Measurements from ENCODE around the gene CYB561.

Gene CYB561

GRCh38 chr17:63488851-63489250, 42.7 kb upstream of the CYB561 start:
- Mint-ChIP-seq H3K27ac (no peak overlapping the region), H3K4me1 (no peaks in the 10 kb centered on the region), H3K36me3 (ENCODE audit: low read depth) (no peaks in the 10 kb centered on the region), H3K27me3 (ENCODE audit: low read depth, poor library complexity) (peaks cover 16% of the 10 kb centered on the region), H3K4me3 (no peak overlapping the region), H3K9me3 (no peaks in the 10 kb centered on the region)
- no peak for DNase-seq
- TF ChIP-seq CTCF (IDR thresholded peaks at IDR 0.05): no peak

- no peaks in the 10 kb centered on the region for H3K36me3 Mint-ChIP-seq (ENCODE audit: low read depth)
- DNase-seq: no peak
These were observed 40.9 kb upstream of the CYB561 start for GRCh38 chr17:63487014-63487339.

GRCh38 chr17:63486317-63487013, 40.4 kb upstream of the CYB561 start:
- no peak for DNase-seq
- peaks cover 4% of the 10 kb centered on the region for H3K27me3 Mint-ChIP-seq (ENCODE audit: low read depth, poor library complexity)
- no peaks in the 10 kb centered on the region for H3K9me3 Mint-ChIP-seq
- no peak for TF ChIP-seq CTCF (IDR thresholded peaks at IDR 0.05)
- no peaks in the 10 kb centered on the region for H3K4me1 Mint-ChIP-seq
- no peak overlapping the region for H3K4me3 Mint-ChIP-seq
- no peaks in the 10 kb centered on the region for H3K36me3 Mint-ChIP-seq (ENCODE audit: low read depth)
- H3K27ac Mint-ChIP-seq: no peak overlapping the region

More at GRCh38 chr17:63487014-63487339, 40.9 kb upstream of the CYB561 start:
- no peak for TF ChIP-seq CTCF (IDR thresholded peaks at IDR 0.05)
- no peak overlapping the region for H3K4me3 Mint-ChIP-seq
- H3K27ac Mint-ChIP-seq: no peak overlapping the region
- H3K9me3 Mint-ChIP-seq: no peaks in the 10 kb centered on the region
- H3K4me1 Mint-ChIP-seq: no peaks in the 10 kb centered on the region
- H3K27me3 Mint-ChIP-seq (ENCODE audit: low read depth, poor library complexity): peaks cover 8% of the 10 kb centered on the region

- H3K36me3 Mint-ChIP-seq (ENCODE audit: low read depth): no peaks in the 10 kb centered on the region
- DNase-seq: no peak
- peaks cover 12% of the 10 kb centered on the region for H3K27me3 Mint-ChIP-seq (ENCODE audit: low read depth, poor library complexity)
- H3K27ac Mint-ChIP-seq: no peak overlapping the region
- H3K4me1 Mint-ChIP-seq: peaks cover 2% of the 10 kb centered on the region
- no peak for TF ChIP-seq CTCF (IDR thresholded peaks at IDR 0.05)
- no peaks in the 10 kb centered on the region for H3K9me3 Mint-ChIP-seq
- H3K4me3 Mint-ChIP-seq: no peak overlapping the region
These were observed 37.8 kb upstream of the CYB561 start for GRCh38 chr17:63483655-63484575.

- no peak overlapping the region for H3K27ac Mint-ChIP-seq
- no peaks in the 10 kb centered on the region for H3K36me3 Mint-ChIP-seq (ENCODE audit: low read depth)
- no peak overlapping the region for H3K4me3 Mint-ChIP-seq
- DNase-seq: no peak
- no peak for TF ChIP-seq CTCF (IDR thresholded peaks at IDR 0.05)
- peaks cover 21% of the 10 kb centered on the region for H3K27me3 Mint-ChIP-seq (ENCODE audit: low read depth, poor library complexity)
- H3K9me3 Mint-ChIP-seq: no peaks in the 10 kb centered on the region
- H3K4me1 Mint-ChIP-seq: peaks cover 6% of the 10 kb centered on the region
These were observed 36.9 kb upstream of the CYB561 start for GRCh38 chr17:63483038-63483437.
